Esophagus muscularis mucosa (tissue), 3 donors: ENCODE measurements around the gene STK24.

Source experiments
- POLR2A ChIP-seq: fragments of 450-650 bp; IDR thresholded peaks from one replicate; pipeline ENCODE4 v1.6.1; 2017; ENCODE audit warnings: antibody characterized with exemption, moderate library complexity, mild to moderate bottlenecking, low read depth
- POLR2AphosphoS5 ChIP-seq, 2 donors: sonication (generic); formaldehyde crosslinking; IDR thresholded peaks; one replicate each; pipeline ENCODE4 v1.6.1; 2017; ENCODE audit warnings: antibody characterized with exemption in 2 of 2
- TF ChIP-seq, protein P1 (sequence below), 3 experiments: fragments of 200-600 bp in 2 of 3; fragments of 450-650 bp in 1 of 3; sonication (generic) in 2 of 3; IDR thresholded peaks; one replicate each; pipeline ENCODE4 v1.5.1; 2017 to 2019; ENCODE audit warnings: antibody characterized with exemption in 3 of 3, mild to moderate bottlenecking in 2 of 3, moderate library complexity in 1 of 3

GRCh38 chr13:98543378-98544103 is 33.4 kb downstream of the STK24 start:
- TF ChIP-seq, protein P1, sequence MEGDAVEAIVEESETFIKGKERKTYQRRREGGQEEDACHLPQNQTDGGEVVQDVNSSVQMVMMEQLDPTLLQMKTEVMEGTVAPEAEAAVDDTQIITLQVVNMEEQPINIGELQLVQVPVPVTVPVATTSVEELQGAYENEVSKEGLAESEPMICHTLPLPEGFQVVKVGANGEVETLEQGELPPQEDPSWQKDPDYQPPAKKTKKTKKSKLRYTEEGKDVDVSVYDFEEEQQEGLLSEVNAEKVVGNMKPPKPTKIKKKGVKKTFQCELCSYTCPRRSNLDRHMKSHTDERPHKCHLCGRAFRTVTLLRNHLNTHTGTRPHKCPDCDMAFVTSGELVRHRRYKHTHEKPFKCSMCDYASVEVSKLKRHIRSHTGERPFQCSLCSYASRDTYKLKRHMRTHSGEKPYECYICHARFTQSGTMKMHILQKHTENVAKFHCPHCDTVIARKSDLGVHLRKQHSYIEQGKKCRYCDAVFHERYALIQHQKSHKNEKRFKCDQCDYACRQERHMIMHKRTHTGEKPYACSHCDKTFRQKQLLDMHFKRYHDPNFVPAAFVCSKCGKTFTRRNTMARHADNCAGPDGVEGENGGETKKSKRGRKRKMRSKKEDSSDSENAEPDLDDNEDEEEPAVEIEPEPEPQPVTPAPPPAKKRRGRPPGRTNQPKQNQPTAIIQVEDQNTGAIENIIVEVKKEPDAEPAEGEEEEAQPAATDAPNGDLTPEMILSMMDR (IDR thresholded peaks at IDR 0.05), result no peak
- TF ChIP-seq POLR2A, result no peak
- TF ChIP-seq POLR2AphosphoS5 (IDR thresholded peaks at IDR 0.05), result no peak
